ENCODE measurements around the gene DNAL4. TPM values are rescaled to one million over a fixed set of nuclear protein-coding genes. Genes with fewer than 3 reads are reported as not detected.

DNAL4 gene
- total RNA-seq, 1 experiment from 2014 or later: 6.9 TPM

Small RNAs within 50 kb of the gene (small RNA-seq; reads per million reads assigned to genes)
- not detected for gene AL021707.8

Other genes with a start within 250 kb of the DNAL4 start
- gene DMC1, start 224.0 kb downstream of the DNAL4 start, total RNA-seq (2014; rRNA removed; shearing (Covaris generic)): 0.03 TPM in 1 of 2 replicates, not detected in the other
- gene FAM227A, start 137.8 kb downstream of the DNAL4 start, total RNA-seq (2014; rRNA removed; shearing (Covaris generic)): 0.07 TPM in 1 of 2 replicates, not detected in the other
- gene CBY1, start 137.5 kb downstream of the DNAL4 start, total RNA-seq (2014; rRNA removed; shearing (Covaris generic)): 7.8 and 12.2 TPM in 2 replicates
- gene TOMM22, start 112.2 kb downstream of the DNAL4 start, total RNA-seq (2014; rRNA removed; shearing (Covaris generic)): 130 and 134 TPM in 2 replicates
- 47.1 and 57.2 TPM in 2 replicates for gene JOSD1, start 93.2 kb downstream of the DNAL4 start, total RNA-seq (2014; rRNA removed; shearing (Covaris generic))
- 24.8 and 28.8 TPM in 2 replicates for gene GTPBP1, start 88.2 kb downstream of the DNAL4 start, total RNA-seq (2014; rRNA removed; shearing (Covaris generic))
- 84.8 and 87.9 TPM in 2 replicates for gene SUN2, start 38.1 kb downstream of the DNAL4 start, total RNA-seq (2014; rRNA removed; shearing (Covaris generic))
- gene NPTXR, start 49.9 kb upstream of the DNAL4 start, total RNA-seq (2014; rRNA removed; shearing (Covaris generic)): 2.6 and 2.9 TPM in 2 replicates
- 38.3 and 46.7 TPM in 2 replicates for gene CBX6, start 78.1 kb upstream of the DNAL4 start, total RNA-seq (2014; rRNA removed; shearing (Covaris generic))
- gene APOBEC3A, start 163.5 kb upstream of the DNAL4 start, total RNA-seq (2014; rRNA removed; shearing (Covaris generic)): not detected in 2 replicates
- gene APOBEC3B, start 188.2 kb upstream of the DNAL4 start, total RNA-seq (2014; rRNA removed; shearing (Covaris generic)): 6.5 and 13.1 TPM in 2 replicates
- 4.3 and 7.1 TPM in 2 replicates for gene APOBEC3C, start 220.1 kb upstream of the DNAL4 start, total RNA-seq (2014; rRNA removed; shearing (Covaris generic))
- gene APOBEC3D, start 227.0 kb upstream of the DNAL4 start, total RNA-seq (2014; rRNA removed; shearing (Covaris generic)): 0.27 TPM in 1 of 2 replicates, not detected in the other
- gene APOBEC3F, start 246.7 kb upstream of the DNAL4 start, total RNA-seq (2014; rRNA removed; shearing (Covaris generic)): 1.1 and 1.9 TPM in 2 replicates

Measured in HT1080 (cell line).